Ovary (tissue), 3 donors: ENCODE data around the gene RNF125.

ENCODE experiments used
- POLR2A ChIP-seq: fragments of 450-650 bp; IDR thresholded peaks from one replicate; pipeline ENCODE4 v1.6.1; 2017; ENCODE audit warnings: antibody characterized with exemption, mild to moderate bottlenecking, moderate library complexity
- TF ChIP-seq, protein P1 (sequence below), 3 donors: fragments of 450-650 bp in 2 of 3; fragments of 200-600 bp in 1 of 3; IDR thresholded peaks; one replicate each; pipeline versions ENCODE4 v1.5.1 to v1.8.0; 2016 to 2022; ENCODE audit warnings: antibody characterized with exemption in 3 of 3, mild to moderate bottlenecking in 1 of 3
- donor health status: DM: no; HTN: no; CAD: no.

DNA sequence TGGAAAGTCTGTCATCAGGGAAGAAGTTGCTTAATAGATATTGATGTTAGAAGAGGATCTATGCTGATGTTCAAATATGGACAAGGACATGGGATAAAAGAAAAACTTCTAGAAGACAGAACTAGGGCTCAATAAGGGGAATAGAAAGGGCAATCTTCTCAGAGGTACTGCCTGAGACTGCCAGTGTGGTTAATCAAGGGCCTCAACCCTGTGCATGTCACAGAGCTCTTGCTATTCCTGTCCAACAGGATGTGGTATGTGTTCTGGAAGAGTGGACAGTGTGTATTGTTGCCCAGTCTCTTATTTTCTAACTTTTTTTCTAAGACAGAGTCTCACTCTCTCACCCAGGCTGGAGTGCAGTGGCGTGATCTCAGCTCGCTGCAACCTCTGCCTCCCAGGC is 27.8 kb upstream of the RNF125 start:
- TF ChIP-seq, protein P1, sequence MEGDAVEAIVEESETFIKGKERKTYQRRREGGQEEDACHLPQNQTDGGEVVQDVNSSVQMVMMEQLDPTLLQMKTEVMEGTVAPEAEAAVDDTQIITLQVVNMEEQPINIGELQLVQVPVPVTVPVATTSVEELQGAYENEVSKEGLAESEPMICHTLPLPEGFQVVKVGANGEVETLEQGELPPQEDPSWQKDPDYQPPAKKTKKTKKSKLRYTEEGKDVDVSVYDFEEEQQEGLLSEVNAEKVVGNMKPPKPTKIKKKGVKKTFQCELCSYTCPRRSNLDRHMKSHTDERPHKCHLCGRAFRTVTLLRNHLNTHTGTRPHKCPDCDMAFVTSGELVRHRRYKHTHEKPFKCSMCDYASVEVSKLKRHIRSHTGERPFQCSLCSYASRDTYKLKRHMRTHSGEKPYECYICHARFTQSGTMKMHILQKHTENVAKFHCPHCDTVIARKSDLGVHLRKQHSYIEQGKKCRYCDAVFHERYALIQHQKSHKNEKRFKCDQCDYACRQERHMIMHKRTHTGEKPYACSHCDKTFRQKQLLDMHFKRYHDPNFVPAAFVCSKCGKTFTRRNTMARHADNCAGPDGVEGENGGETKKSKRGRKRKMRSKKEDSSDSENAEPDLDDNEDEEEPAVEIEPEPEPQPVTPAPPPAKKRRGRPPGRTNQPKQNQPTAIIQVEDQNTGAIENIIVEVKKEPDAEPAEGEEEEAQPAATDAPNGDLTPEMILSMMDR (IDR thresholded peaks at IDR 0.05) = no peak
- TF ChIP-seq POLR2A = no peak
